GM12865 (cell line): ENCODE data around the gene MINDY3.

Source experiments
- DNase-seq: peaks from one replicate; pipeline ENCODE4 v3.0.0; 2010; ENCODE audit warnings: low read depth
- H3K4me3 ChIP-seq: 2 replicates; pipeline ENCODE4 v1.5.1; 2011; ENCODE audit warnings: mild to moderate bottlenecking, low read depth, low read length, control low read depth
- CTCF ChIP-seq: IDR thresholded peaks from 2 replicates; pipeline ENCODE4 v1.5.1; 2011; ENCODE audit warnings: low read length, control low read depth, low read depth, inconsistent platforms; ENCODE audit not compliant: insufficient read depth; ENCODE audit errors: missing control alignments

The MINDY3 gene

GRCh38 chr10:15792777-15793176, 67.5 kb downstream of the MINDY3 start:
- no peak overlapping the region for H3K4me3 ChIP-seq
- no peak for TF ChIP-seq CTCF

GRCh38 chr10:15791816-15792524, 68.3 kb downstream of the MINDY3 start:
- DNase-seq, result no peak
- no peak for TF ChIP-seq CTCF
- H3K4me3 ChIP-seq, result no peak overlapping the region

More at GRCh38 chr10:15792777-15793176, 67.5 kb downstream of the MINDY3 start:
- DNase-seq, result no peak

- no peak overlapping the region for H3K4me3 ChIP-seq
- DNase-seq, result no peak
- no peak for TF ChIP-seq CTCF
Measured at GRCh38 chr10:15789793-15790525, 70.3 kb downstream of the MINDY3 start.

GRCh38 chr10:15787426-15787825, 72.9 kb downstream of the MINDY3 start:
- no peak overlapping the region for H3K4me3 ChIP-seq
- no peak for DNase-seq
- TF ChIP-seq CTCF, result no peak

GRCh38 chr10:15784662-15785300, 75.5 kb downstream of the MINDY3 start:
- no peak for TF ChIP-seq CTCF
- no peak for DNase-seq
- H3K4me3 ChIP-seq, result no peak overlapping the region

- DNase-seq, result no peak
- no peak for TF ChIP-seq CTCF
- no peak overlapping the region for H3K4me3 ChIP-seq
Measured at GRCh38 chr10:15783941-15784636, 76.2 kb downstream of the MINDY3 start.
